ENCODE measurements around the gene FAM200C.
A peak's percentile ranks its signal among the peaks of the same experiment; 100 is the strongest.

Gene FAM200C

GRCh38 chr5:160359242-160359641 is 40.6 kb downstream of the FAM200C start:
- Histone ChIP-seq H3K4me1 (ENCODE audit: control insufficient read depth in 2 of 2, insufficient read depth in 2 of 2, low read length in 2 of 2) (peaks cover 9 to 10% of the 10 kb centered on the region in 2 donors), H3K27ac (ENCODE audit: low read depth in 2 of 2, low read length in 2 of 2) (no peak overlapping the region), H3K27me3 (ENCODE audit: control insufficient read depth in 2 of 2, insufficient read depth in 2 of 2, low read length in 2 of 2) (no peaks in the 10 kb centered on the region), H3K4me3 (ENCODE audit: low read length in 2 of 2) (no peak overlapping the region), H3K36me3 (ENCODE audit: control insufficient read depth in 2 of 2, insufficient read depth in 2 of 2, low read length in 2 of 2) (no peaks in the 10 kb centered on the region), H3K9me3 (ENCODE audit: control insufficient read depth in 2 of 2, low read length in 2 of 2) (no peaks in the 10 kb centered on the region), H3K9ac (ENCODE audit: low read depth in 1 of 2, low read length in 2 of 2) (no peak overlapping the region)

GRCh38 chr5:160357861-160358411 is 41.9 kb downstream of the FAM200C start:
- H3K27ac ChIP-seq (ENCODE audit: low read depth in 2 of 2, low read length in 2 of 2): peak overlapping the region in 1 of 2 donors; percentile 18
- no peak overlapping the region for H3K4me3 ChIP-seq (ENCODE audit: low read length in 2 of 2)
- no peak overlapping the region for H3K9ac ChIP-seq (ENCODE audit: low read depth in 1 of 2, low read length in 2 of 2)

GRCh38 chr5:160357394-160357793 is 42.5 kb downstream of the FAM200C start:
- no peaks in the 10 kb centered on the region for H3K9me3 ChIP-seq (ENCODE audit: control insufficient read depth in 2 of 2, low read length in 2 of 2)
- peak overlapping the region in 1 of 2 donors; percentile 18 for H3K27ac ChIP-seq (ENCODE audit: low read depth in 2 of 2, low read length in 2 of 2)
- H3K4me1 ChIP-seq (ENCODE audit: control insufficient read depth in 2 of 2, insufficient read depth in 2 of 2, low read length in 2 of 2): peaks cover 4 to 6% of the 10 kb centered on the region in 2 donors
- H3K36me3 ChIP-seq (ENCODE audit: control insufficient read depth in 2 of 2, insufficient read depth in 2 of 2, low read length in 2 of 2): no peaks in the 10 kb centered on the region
- H3K27me3 ChIP-seq (ENCODE audit: control insufficient read depth in 2 of 2, insufficient read depth in 2 of 2, low read length in 2 of 2): no peaks in the 10 kb centered on the region
- no peak overlapping the region for H3K9ac ChIP-seq (ENCODE audit: low read depth in 1 of 2, low read length in 2 of 2)
- H3K4me3 ChIP-seq (ENCODE audit: low read length in 2 of 2): no peak overlapping the region

More at GRCh38 chr5:160357861-160358411, 41.9 kb downstream of the FAM200C start:
- H3K4me1 ChIP-seq (ENCODE audit: control insufficient read depth in 2 of 2, insufficient read depth in 2 of 2, low read length in 2 of 2): peaks cover 5 to 9% of the 10 kb centered on the region in 2 donors
- H3K27me3 ChIP-seq (ENCODE audit: control insufficient read depth in 2 of 2, insufficient read depth in 2 of 2, low read length in 2 of 2): no peaks in the 10 kb centered on the region
- no peaks in the 10 kb centered on the region for H3K9me3 ChIP-seq (ENCODE audit: control insufficient read depth in 2 of 2, low read length in 2 of 2)
- no peaks in the 10 kb centered on the region for H3K36me3 ChIP-seq (ENCODE audit: control insufficient read depth in 2 of 2, insufficient read depth in 2 of 2, low read length in 2 of 2)

GRCh38 chr5:160356550-160357347 is 43.1 kb downstream of the FAM200C start:
- H3K27ac ChIP-seq (ENCODE audit: low read depth in 2 of 2, low read length in 2 of 2): no peak overlapping the region
- H3K4me1 ChIP-seq (ENCODE audit: control insufficient read depth in 2 of 2, insufficient read depth in 2 of 2, low read length in 2 of 2): peaks cover 4 to 6% of the 10 kb centered on the region in 2 donors
- no peaks in the 10 kb centered on the region for H3K36me3 ChIP-seq (ENCODE audit: control insufficient read depth in 2 of 2, insufficient read depth in 2 of 2, low read length in 2 of 2)
- H3K27me3 ChIP-seq (ENCODE audit: control insufficient read depth in 2 of 2, insufficient read depth in 2 of 2, low read length in 2 of 2): no peaks in the 10 kb centered on the region
- H3K9ac ChIP-seq (ENCODE audit: low read depth in 1 of 2, low read length in 2 of 2): no peak overlapping the region
- H3K4me3 ChIP-seq (ENCODE audit: low read length in 2 of 2): no peak overlapping the region
- no peaks in the 10 kb centered on the region for H3K9me3 ChIP-seq (ENCODE audit: control insufficient read depth in 2 of 2, low read length in 2 of 2)

- Histone ChIP-seq H3K27ac (ENCODE audit: low read depth in 2 of 2, low read length in 2 of 2) (no peak overlapping the region), H3K4me3 (ENCODE audit: low read length in 2 of 2) (no peak overlapping the region), H3K27me3 (ENCODE audit: control insufficient read depth in 2 of 2, insufficient read depth in 2 of 2, low read length in 2 of 2) (no peaks in the 10 kb centered on the region), H3K9ac (ENCODE audit: low read depth in 1 of 2, low read length in 2 of 2) (no peak overlapping the region), H3K4me1 (ENCODE audit: control insufficient read depth in 2 of 2, insufficient read depth in 2 of 2, low read length in 2 of 2) (peaks cover 2 to 5% of the 10 kb centered on the region in 2 donors), H3K36me3 (ENCODE audit: control insufficient read depth in 2 of 2, insufficient read depth in 2 of 2, low read length in 2 of 2) (no peaks in the 10 kb centered on the region), H3K9me3 (ENCODE audit: control insufficient read depth in 2 of 2, low read length in 2 of 2) (no peaks in the 10 kb centered on the region)
These were observed 45.2 kb downstream of the FAM200C start for GRCh38 chr5:160354666-160355065.

- Histone ChIP-seq H3K27ac (ENCODE audit: low read depth in 2 of 2, low read length in 2 of 2) (no peak overlapping the region), H3K4me1 (ENCODE audit: control insufficient read depth in 2 of 2, insufficient read depth in 2 of 2, low read length in 2 of 2) (no peaks in the 10 kb centered on the region), H3K9me3 (ENCODE audit: control insufficient read depth in 2 of 2, low read length in 2 of 2) (no peaks in the 10 kb centered on the region), H3K27me3 (ENCODE audit: control insufficient read depth in 2 of 2, insufficient read depth in 2 of 2, low read length in 2 of 2) (no peaks in the 10 kb centered on the region), H3K36me3 (ENCODE audit: control insufficient read depth in 2 of 2, insufficient read depth in 2 of 2, low read length in 2 of 2) (no peaks in the 10 kb centered on the region), H3K4me3 (ENCODE audit: low read length in 2 of 2) (no peak overlapping the region), H3K9ac (ENCODE audit: low read depth in 1 of 2, low read length in 2 of 2) (no peak overlapping the region)
These were observed 46.5 kb downstream of the FAM200C start for GRCh38 chr5:160353379-160353778.

- H3K27me3 ChIP-seq (ENCODE audit: control insufficient read depth in 2 of 2, insufficient read depth in 2 of 2, low read length in 2 of 2): no peaks in the 10 kb centered on the region
- no peaks in the 10 kb centered on the region for H3K36me3 ChIP-seq (ENCODE audit: control insufficient read depth in 2 of 2, insufficient read depth in 2 of 2, low read length in 2 of 2)
- H3K27ac ChIP-seq (ENCODE audit: low read depth in 2 of 2, low read length in 2 of 2): no peak overlapping the region
- no peak overlapping the region for H3K4me3 ChIP-seq (ENCODE audit: low read length in 2 of 2)
- H3K9me3 ChIP-seq (ENCODE audit: control insufficient read depth in 2 of 2, low read length in 2 of 2): no peaks in the 10 kb centered on the region
- no peak overlapping the region for H3K9ac ChIP-seq (ENCODE audit: low read depth in 1 of 2, low read length in 2 of 2)
- H3K4me1 ChIP-seq (ENCODE audit: control insufficient read depth in 2 of 2, insufficient read depth in 2 of 2, low read length in 2 of 2): no peaks in the 10 kb centered on the region
These were observed 47.5 kb downstream of the FAM200C start for GRCh38 chr5:160352308-160352707.

GRCh38 chr5:160349935-160350303 is 49.9 kb downstream of the FAM200C start:
- no peaks in the 10 kb centered on the region for H3K9me3 ChIP-seq (ENCODE audit: control insufficient read depth in 2 of 2, low read length in 2 of 2)
- H3K27ac ChIP-seq (ENCODE audit: low read depth in 2 of 2, low read length in 2 of 2): no peak overlapping the region
- no peaks in the 10 kb centered on the region for H3K27me3 ChIP-seq (ENCODE audit: control insufficient read depth in 2 of 2, insufficient read depth in 2 of 2, low read length in 2 of 2)
- no peak overlapping the region for H3K9ac ChIP-seq (ENCODE audit: low read depth in 1 of 2, low read length in 2 of 2)
- H3K36me3 ChIP-seq (ENCODE audit: control insufficient read depth in 2 of 2, insufficient read depth in 2 of 2, low read length in 2 of 2): no peaks in the 10 kb centered on the region
- H3K4me3 ChIP-seq (ENCODE audit: low read length in 2 of 2): no peak overlapping the region
- peaks cover 3 to 4% of the 10 kb centered on the region in 2 donors for H3K4me1 ChIP-seq (ENCODE audit: control insufficient read depth in 2 of 2, insufficient read depth in 2 of 2, low read length in 2 of 2)

GRCh38 chr5:160349249-160349934 is 50.5 kb downstream of the FAM200C start:
- Histone ChIP-seq H3K9ac (ENCODE audit: low read depth in 1 of 2, low read length in 2 of 2) (no peak overlapping the region), H3K27me3 (ENCODE audit: control insufficient read depth in 2 of 2, insufficient read depth in 2 of 2, low read length in 2 of 2) (no peaks in the 10 kb centered on the region), H3K4me1 (ENCODE audit: control insufficient read depth in 2 of 2, insufficient read depth in 2 of 2, low read length in 2 of 2) (peaks cover 4% of the 10 kb centered on the region in 2 donors), H3K36me3 (ENCODE audit: control insufficient read depth in 2 of 2, insufficient read depth in 2 of 2, low read length in 2 of 2) (no peaks in the 10 kb centered on the region), H3K4me3 (ENCODE audit: low read length in 2 of 2) (no peak overlapping the region), H3K9me3 (ENCODE audit: control insufficient read depth in 2 of 2, low read length in 2 of 2) (no peaks in the 10 kb centered on the region), H3K27ac (ENCODE audit: low read depth in 2 of 2, low read length in 2 of 2) (no peak overlapping the region)

GRCh38 chr5:160348080-160348479 is 51.8 kb downstream of the FAM200C start:
- Histone ChIP-seq H3K4me1 (ENCODE audit: control insufficient read depth in 2 of 2, insufficient read depth in 2 of 2, low read length in 2 of 2) (peaks cover 4% of the 10 kb centered on the region in 2 donors), H3K9ac (ENCODE audit: low read depth in 1 of 2, low read length in 2 of 2) (no peak overlapping the region), H3K9me3 (ENCODE audit: control insufficient read depth in 2 of 2, low read length in 2 of 2) (no peaks in the 10 kb centered on the region), H3K36me3 (ENCODE audit: control insufficient read depth in 2 of 2, insufficient read depth in 2 of 2, low read length in 2 of 2) (no peaks in the 10 kb centered on the region), H3K27ac (ENCODE audit: low read depth in 2 of 2, low read length in 2 of 2) (no peak overlapping the region), H3K4me3 (ENCODE audit: low read length in 2 of 2) (no peak overlapping the region), H3K27me3 (ENCODE audit: control insufficient read depth in 2 of 2, insufficient read depth in 2 of 2, low read length in 2 of 2) (no peaks in the 10 kb centered on the region)
